A549 (cell line): ENCODE results near the gene PLAC1.

Experiments used
- CHD2 ChIP-seq: fragments of 150-350 bp; IDR thresholded peaks from 2 replicates; pipeline ENCODE4 v1.6.1; 2014; ENCODE audit warnings: low read length; ENCODE audit not compliant: partially characterized antibody
- HOXB13 ChIP-seq: fragments of 250-450 bp; sonication (Bioruptor Pico); IDR thresholded peaks from 2 replicates; pipeline ENCODE4 v1.5.0; 2020; ENCODE audit warnings: low read depth, mild to moderate bottlenecking, moderate library complexity
- JUN ChIP-seq, 2 experiments: fragments of >200 bp; sonication (Bioruptor Twin); formaldehyde crosslinking; IDR thresholded peaks; 2 replicates in 1 of 2; 3 replicates in 1 of 2; pipeline ENCODE4 v1.6.1; 2016 to 2017
- KDM5A ChIP-seq: fragments of 200-600 bp; sonication (generic); IDR thresholded peaks from 2 replicates; pipeline ENCODE4 v1.6.1; 2016; ENCODE audit warnings: antibody characterized with exemption, mild to moderate bottlenecking
- MYC ChIP-seq: IDR thresholded peaks from 2 replicates; pipeline ENCODE4 v1.6.1; 2012; ENCODE audit warnings: mild to moderate bottlenecking, inconsistent platforms, low read length, improper control_type of control experiment, borderline replicate concordance
- PHF8 ChIP-seq: fragments of 200-600 bp; sonication (generic); IDR thresholded peaks from 2 replicates; pipeline ENCODE4 v1.6.1; 2016; ENCODE audit warnings: low read depth, mild to moderate bottlenecking, antibody characterized with exemption, moderate library complexity, borderline replicate concordance
- POLR2A ChIP-seq: IDR thresholded peaks from 2 replicates; pipeline ENCODE4 v1.6.1; 2012; ENCODE audit warnings: mild to moderate bottlenecking, low read length
- SMC3 ChIP-seq: fragments of >200 bp; sonication (Bioruptor Twin); formaldehyde crosslinking; IDR thresholded peaks from 3 replicates; pipeline ENCODE4 v1.6.1; 2018; ENCODE audit warnings: inconsistent platforms
- TF ChIP-seq, protein P1 (sequence below): fragments of >200 bp; sonication (Bioruptor Twin); formaldehyde crosslinking; IDR thresholded peaks from 3 replicates; pipeline ENCODE4 v1.5.1; 2016
- TF ChIP-seq, protein P2 (sequence below): fragments of >200 bp; sonication (Bioruptor Twin); formaldehyde crosslinking; IDR thresholded peaks from 2 replicates; pipeline ENCODE4 v1.6.1; 2016
- TF ChIP-seq, protein P3 (sequence below): fragments of 200-600 bp; sonication (generic); IDR thresholded peaks from 2 replicates; pipeline ENCODE4 v1.6.1; 2016; ENCODE audit warnings: antibody characterized with exemption, mild to moderate bottlenecking, moderate library complexity
- TF ChIP-seq, protein P4 (sequence below): IDR thresholded peaks from 2 replicates; pipeline ENCODE4 v1.6.1; 2012

DNA sequence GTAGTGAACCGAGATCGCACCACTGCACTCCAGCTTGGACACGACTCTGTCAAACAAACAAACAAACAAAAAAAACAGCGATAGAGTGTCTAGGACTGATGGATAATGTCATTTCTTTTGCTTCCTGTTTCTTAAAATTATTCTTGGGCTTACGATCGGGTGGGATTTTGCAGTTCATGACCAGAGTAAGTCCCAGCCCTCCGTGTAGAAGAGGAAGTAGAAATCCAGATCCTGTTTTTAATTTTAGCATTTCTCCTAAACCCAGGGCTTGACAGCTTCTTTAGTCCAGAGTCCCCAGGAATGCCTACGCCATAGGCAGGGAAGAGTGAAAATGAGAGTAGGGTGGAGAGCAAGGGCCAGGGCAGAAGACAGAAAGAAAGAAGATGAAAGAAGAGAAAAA, 104.0 kb downstream of the PLAC1 start:
- TF ChIP-seq CHD2: no peak
- TF ChIP-seq PHF8: no peak
- TF ChIP-seq, protein P1, sequence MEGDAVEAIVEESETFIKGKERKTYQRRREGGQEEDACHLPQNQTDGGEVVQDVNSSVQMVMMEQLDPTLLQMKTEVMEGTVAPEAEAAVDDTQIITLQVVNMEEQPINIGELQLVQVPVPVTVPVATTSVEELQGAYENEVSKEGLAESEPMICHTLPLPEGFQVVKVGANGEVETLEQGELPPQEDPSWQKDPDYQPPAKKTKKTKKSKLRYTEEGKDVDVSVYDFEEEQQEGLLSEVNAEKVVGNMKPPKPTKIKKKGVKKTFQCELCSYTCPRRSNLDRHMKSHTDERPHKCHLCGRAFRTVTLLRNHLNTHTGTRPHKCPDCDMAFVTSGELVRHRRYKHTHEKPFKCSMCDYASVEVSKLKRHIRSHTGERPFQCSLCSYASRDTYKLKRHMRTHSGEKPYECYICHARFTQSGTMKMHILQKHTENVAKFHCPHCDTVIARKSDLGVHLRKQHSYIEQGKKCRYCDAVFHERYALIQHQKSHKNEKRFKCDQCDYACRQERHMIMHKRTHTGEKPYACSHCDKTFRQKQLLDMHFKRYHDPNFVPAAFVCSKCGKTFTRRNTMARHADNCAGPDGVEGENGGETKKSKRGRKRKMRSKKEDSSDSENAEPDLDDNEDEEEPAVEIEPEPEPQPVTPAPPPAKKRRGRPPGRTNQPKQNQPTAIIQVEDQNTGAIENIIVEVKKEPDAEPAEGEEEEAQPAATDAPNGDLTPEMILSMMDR: no peak
- TF ChIP-seq KDM5A: no peak
- TF ChIP-seq HOXB13 (CRISPR knock-in tag): no peak
- TF ChIP-seq, protein P2, sequence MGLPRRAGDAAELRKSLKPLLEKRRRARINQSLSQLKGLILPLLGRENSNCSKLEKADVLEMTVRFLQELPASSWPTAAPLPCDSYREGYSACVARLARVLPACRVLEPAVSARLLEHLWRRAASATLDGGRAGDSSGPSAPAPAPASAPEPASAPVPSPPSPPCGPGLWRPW: no peak
- TF ChIP-seq, protein P3, sequence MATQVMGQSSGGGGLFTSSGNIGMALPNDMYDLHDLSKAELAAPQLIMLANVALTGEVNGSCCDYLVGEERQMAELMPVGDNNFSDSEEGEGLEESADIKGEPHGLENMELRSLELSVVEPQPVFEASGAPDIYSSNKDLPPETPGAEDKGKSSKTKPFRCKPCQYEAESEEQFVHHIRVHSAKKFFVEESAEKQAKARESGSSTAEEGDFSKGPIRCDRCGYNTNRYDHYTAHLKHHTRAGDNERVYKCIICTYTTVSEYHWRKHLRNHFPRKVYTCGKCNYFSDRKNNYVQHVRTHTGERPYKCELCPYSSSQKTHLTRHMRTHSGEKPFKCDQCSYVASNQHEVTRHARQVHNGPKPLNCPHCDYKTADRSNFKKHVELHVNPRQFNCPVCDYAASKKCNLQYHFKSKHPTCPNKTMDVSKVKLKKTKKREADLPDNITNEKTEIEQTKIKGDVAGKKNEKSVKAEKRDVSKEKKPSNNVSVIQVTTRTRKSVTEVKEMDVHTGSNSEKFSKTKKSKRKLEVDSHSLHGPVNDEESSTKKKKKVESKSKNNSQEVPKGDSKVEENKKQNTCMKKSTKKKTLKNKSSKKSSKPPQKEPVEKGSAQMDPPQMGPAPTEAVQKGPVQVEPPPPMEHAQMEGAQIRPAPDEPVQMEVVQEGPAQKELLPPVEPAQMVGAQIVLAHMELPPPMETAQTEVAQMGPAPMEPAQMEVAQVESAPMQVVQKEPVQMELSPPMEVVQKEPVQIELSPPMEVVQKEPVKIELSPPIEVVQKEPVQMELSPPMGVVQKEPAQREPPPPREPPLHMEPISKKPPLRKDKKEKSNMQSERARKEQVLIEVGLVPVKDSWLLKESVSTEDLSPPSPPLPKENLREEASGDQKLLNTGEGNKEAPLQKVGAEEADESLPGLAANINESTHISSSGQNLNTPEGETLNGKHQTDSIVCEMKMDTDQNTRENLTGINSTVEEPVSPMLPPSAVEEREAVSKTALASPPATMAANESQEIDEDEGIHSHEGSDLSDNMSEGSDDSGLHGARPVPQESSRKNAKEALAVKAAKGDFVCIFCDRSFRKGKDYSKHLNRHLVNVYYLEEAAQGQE: no peak
- TF ChIP-seq, protein P4, sequence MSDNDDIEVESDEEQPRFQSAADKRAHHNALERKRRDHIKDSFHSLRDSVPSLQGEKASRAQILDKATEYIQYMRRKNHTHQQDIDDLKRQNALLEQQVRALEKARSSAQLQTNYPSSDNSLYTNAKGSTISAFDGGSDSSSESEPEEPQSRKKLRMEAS: no peak
- TF ChIP-seq SMC3: no peak
- TF ChIP-seq POLR2A: no peak
- TF ChIP-seq JUN (IDR thresholded peaks at IDR 0.05): no peak
- TF ChIP-seq MYC: no peak
